ENCODE data around the gene C5AR1.
A peak's percentile ranks its signal among the peaks of the same experiment; 100 is the strongest.
"Not testable (repeated sequence)": the region's sequence is repeated elsewhere in the genome, so short reads cannot be mapped to it uniquely, and the experiment has no call there.

Gene C5AR1

GRCh38 chr19:47336765-47337718 is 27.4 kb downstream of the C5AR1 start:
- DNase-seq: not testable (repeated sequence)

GRCh38 chr19:47339196-47339880 is 29.7 kb downstream of the C5AR1 start:
- DNase-seq: no peak

- DNase-seq: no peak
Measured at GRCh38 chr19:47340477-47341208, 31.0 kb downstream of the C5AR1 start.

GRCh38 chr19:47341734-47342133 is 32.1 kb downstream of the C5AR1 start:
- DNase-seq: no peak

GRCh38 chr19:47343194-47343802 is 33.6 kb downstream of the C5AR1 start:
- no peak for DNase-seq

- DNase-seq: no peak
Measured at GRCh38 chr19:47344425-47344824, 34.8 kb downstream of the C5AR1 start.

- DNase-seq: not testable (repeated sequence)
Measured at GRCh38 chr19:47346024-47346423, 36.4 kb downstream of the C5AR1 start.

GRCh38 chr19:47348819-47349795 is 39.4 kb downstream of the C5AR1 start, which contains the start of gene DHX34:
TSS of gene DHX34 (plus strand) at chr19:47349315. CDS start at chr19:47353031, 3,716 bp downstream.
- DNase-seq: peak; percentile 98

GRCh38 chr19:47350630-47351029 is 41.0 kb downstream of the C5AR1 start:
- no peak for DNase-seq

GRCh38 chr19:47351548-47351947 is 41.9 kb downstream of the C5AR1 start:
- no peak for DNase-seq

- DNase-seq: no peak
Measured at GRCh38 chr19:47352095-47352494, 42.4 kb downstream of the C5AR1 start.

- DNase-seq: no peak
Measured at GRCh38 chr19:47353307-47353712, 43.6 kb downstream of the C5AR1 start.

- DNase-seq: no peak
Measured at GRCh38 chr19:47356900-47357299, 47.2 kb downstream of the C5AR1 start.

GRCh38 chr19:47357788-47358680 is 48.4 kb downstream of the C5AR1 start:
- no peak for DNase-seq

- DNase-seq: no peak
Measured at GRCh38 chr19:47358936-47359335, 49.3 kb downstream of the C5AR1 start.

- DNase-seq: no peak
Measured at GRCh38 chr19:47362321-47362720, 52.7 kb downstream of the C5AR1 start.

GRCh38 chr19:47363758-47364531 is 54.3 kb downstream of the C5AR1 start:
- DNase-seq: no peak

- not testable (repeated sequence) for DNase-seq
Measured at GRCh38 chr19:47365455-47365854, 55.8 kb downstream of the C5AR1 start.

GRCh38 chr19:47370045-47370611 is 60.5 kb downstream of the C5AR1 start:
- DNase-seq: peak; percentile 88
